ENCODE data around the gene DUS1L.

DNA sequence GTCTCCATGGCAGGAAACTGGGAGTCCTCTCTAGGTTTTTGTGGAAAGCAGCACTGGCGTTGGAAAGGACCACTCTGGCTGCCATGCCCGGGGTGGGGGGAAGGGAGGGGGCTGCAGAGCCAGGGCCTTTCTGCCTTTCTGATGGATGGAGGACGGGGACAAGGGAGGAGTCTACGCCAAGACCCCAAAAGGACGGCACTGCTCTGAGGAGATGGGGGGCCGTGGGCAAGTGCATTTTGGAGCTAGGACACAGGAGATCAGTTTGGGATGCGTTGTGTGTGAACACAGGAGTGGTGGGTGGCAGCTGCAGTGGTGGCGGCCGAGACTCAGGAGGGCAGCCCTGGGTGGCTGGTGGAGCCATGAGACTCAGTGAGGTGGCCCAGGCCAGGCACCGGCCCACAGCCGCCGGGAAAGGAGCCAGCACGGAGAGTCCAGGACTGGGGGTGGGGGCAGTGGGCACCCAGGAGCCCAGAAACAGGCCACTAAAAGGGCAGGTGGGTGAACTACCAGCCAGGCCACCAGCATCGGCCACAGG lies 45.0 kb downstream of the DUS1L start:
- TF ChIP-seq, protein P1, sequence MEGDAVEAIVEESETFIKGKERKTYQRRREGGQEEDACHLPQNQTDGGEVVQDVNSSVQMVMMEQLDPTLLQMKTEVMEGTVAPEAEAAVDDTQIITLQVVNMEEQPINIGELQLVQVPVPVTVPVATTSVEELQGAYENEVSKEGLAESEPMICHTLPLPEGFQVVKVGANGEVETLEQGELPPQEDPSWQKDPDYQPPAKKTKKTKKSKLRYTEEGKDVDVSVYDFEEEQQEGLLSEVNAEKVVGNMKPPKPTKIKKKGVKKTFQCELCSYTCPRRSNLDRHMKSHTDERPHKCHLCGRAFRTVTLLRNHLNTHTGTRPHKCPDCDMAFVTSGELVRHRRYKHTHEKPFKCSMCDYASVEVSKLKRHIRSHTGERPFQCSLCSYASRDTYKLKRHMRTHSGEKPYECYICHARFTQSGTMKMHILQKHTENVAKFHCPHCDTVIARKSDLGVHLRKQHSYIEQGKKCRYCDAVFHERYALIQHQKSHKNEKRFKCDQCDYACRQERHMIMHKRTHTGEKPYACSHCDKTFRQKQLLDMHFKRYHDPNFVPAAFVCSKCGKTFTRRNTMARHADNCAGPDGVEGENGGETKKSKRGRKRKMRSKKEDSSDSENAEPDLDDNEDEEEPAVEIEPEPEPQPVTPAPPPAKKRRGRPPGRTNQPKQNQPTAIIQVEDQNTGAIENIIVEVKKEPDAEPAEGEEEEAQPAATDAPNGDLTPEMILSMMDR (IDR thresholded peaks at IDR 0.05; ENCODE audit: poor library complexity): no peak
- TF ChIP-seq EZH2phosphoT487 (IDR thresholded peaks at IDR 0.05; ENCODE audit: low read depth, severe bottlenecking, unreplicated experiment) (no peak), EZH2 (IDR thresholded peaks at IDR 0.05; ENCODE audit: borderline replicate concordance) (no peak)
